Suppressor macrophage treated with lipopolysaccharide for 1 hour (primary cell): Measurements from ENCODE around the gene RHOF.
A peak's percentile ranks its signal among the peaks of the same experiment; 100 is the strongest.

Experiments
- DNase-seq, 3 donors: peaks; one replicate each; pipeline ENCODE4 v3.0.0-alpha.2; 2020 to 2022

Gene RHOF, protein sequence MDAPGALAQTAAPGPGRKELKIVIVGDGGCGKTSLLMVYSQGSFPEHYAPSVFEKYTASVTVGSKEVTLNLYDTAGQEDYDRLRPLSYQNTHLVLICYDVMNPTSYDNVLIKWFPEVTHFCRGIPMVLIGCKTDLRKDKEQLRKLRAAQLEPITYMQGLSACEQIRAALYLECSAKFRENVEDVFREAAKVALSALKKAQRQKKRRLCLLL

DNA sequence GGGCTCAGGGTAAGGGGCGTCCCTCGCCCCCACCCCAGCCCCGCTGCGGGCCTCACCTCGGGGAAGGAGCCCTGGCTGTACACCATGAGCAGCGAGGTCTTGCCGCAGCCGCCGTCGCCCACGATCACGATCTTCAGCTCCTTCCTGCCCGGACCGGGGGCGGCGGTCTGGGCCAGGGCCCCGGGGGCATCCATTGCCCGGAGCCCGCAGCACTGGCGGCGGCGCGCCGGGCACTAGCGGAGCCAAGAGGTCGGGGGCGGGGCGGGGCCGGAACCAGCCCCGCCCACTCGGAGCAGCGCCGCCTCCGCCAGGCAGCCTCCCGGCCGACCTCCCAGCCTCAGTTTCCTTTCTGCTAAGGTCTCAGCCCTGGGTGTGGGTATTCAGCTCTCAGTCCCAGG, at the start of gene RHOF:
TSS of gene RHOF (minus strand) at position 249 of the 398 bp plus-strand sequence. CDS start at position 194, 55 bp downstream.
- peak; percentile 76 to 95 (median 86) for DNase-seq

- DNase-seq, result peak in 2 of 3 donors; percentile 22 to 45
Observed at GRCh38 chr12:121839993-121840761, 46.7 kb upstream of the RHOF start.

- peak; percentile 99 to 100 (median 100) for DNase-seq
Observed at GRCh38 chr12:121839106-121839992, 45.9 kb upstream of the RHOF start.

DNA sequence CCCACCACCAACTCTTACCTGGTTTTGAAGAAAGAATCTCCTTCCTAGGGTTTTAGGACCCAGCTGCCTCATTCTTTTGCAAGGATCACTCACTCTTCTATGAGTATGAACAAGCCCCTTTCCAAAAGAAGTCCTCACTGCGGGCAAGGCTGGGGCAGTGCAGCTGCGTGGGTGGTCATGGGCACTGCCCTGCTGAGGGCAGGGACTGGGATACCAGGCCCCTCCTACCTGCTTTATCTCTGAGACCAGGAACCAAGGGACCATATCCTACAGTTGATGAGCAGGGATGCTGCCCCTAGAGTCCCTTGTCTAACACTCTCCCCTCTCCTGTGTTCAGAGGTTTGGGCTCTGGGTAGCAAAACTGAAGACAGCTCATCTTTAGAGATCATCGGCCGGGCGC, 44.6 kb upstream of the RHOF start:
- no peak for DNase-seq

- no peak for DNase-seq
Observed at GRCh38 chr12:121837680-121838079, 44.2 kb upstream of the RHOF start.

GRCh38 chr12:121831571-121832245, 38.2 kb upstream of the RHOF start:
- no peak for DNase-seq

DNA sequence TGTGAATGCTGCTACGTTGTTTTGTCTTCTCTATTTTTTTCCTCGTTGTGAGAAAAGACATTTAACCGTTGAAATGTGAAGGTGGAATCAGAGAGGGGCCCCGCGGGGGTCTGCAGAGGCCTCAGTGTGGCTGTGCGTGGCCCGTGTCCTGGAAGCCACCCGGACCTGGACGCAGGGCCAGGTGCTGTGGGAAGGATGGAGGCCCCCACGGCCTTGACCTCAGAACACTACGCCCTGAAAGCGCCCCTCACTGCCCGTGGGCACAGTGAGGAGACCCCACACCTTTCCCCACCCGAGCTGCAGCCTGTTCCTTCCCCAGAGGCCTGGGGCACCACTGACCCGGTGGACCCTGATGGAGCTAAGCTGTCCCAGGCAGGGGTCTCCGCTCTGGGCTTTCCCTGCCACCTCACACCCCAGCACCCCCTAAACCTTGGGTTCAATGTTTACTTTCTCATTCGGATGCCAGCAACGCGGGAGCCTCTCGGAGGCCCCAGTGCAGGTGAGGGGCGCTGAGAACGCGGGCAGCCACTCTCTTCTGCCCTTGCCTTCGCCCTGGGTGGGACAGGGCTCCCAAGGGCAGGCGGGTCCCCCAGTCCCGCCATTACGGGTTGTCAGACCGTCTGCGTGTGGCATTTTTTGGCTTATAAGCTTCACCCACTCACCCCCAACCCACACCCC, 37.2 kb upstream of the RHOF start:
- DNase-seq, result no peak

GRCh38 chr12:121830134-121830533, 36.6 kb upstream of the RHOF start:
- no peak for DNase-seq

DNA sequence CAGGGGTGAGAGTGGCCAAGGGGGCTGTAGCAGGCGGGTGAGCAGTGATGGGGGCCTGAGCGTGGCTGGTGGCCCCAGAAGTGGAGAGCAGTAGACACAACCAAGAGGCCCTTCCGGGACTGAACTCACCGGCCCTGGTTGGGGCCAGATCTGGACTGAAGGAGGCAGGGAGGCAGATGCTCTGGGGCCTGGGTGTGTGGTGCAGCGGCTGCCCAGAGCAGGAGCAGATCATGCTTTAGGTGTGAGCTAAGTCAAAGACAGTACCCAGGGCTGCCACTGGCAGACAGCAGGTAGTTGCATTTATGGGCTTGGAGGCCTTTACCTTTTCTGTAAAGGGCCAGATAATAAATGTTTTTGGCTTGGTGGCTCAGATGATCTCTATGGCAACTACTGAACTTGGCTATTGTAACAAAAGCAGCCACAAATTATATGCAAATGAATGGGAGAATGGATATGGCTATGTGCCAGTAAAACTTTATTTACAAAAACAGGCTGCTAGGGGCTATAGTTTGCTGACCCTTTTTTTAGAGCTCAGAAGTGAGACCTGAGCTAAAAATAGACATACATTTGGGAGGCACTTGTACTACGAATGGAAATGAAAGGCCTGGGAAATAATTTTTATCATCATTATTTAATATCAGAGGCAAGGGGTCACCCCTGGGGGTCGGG, 35.9 kb upstream of the RHOF start:
- no peak for DNase-seq

GRCh38 chr12:121828826-121829225, 35.3 kb upstream of the RHOF start:
- peak in 1 of 3 donors; percentile 26 for DNase-seq

DNA sequence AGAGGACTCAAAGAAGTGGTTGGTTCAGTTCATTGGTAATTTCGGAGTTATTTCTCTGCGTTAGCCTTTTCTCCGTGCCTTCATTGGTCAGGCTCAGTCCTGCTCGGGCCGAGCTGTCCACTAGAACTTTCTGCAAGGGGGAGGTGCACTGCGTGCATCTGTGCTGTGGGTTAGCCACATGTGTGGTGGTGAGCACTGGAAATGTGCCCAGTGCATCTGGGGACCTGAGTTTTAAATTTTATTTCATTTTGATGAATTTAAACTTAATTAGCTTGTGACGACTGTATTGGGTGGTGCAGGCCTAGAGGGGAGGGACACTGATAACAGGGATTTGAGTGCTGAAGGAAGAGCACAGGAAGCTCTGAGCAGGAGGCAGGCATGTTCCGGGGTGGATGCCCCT, 34.8 kb upstream of the RHOF start:
- no peak for DNase-seq

GRCh38 chr12:121827351-121828099, 34.0 kb upstream of the RHOF start:
- DNase-seq, result no peak

DNA sequence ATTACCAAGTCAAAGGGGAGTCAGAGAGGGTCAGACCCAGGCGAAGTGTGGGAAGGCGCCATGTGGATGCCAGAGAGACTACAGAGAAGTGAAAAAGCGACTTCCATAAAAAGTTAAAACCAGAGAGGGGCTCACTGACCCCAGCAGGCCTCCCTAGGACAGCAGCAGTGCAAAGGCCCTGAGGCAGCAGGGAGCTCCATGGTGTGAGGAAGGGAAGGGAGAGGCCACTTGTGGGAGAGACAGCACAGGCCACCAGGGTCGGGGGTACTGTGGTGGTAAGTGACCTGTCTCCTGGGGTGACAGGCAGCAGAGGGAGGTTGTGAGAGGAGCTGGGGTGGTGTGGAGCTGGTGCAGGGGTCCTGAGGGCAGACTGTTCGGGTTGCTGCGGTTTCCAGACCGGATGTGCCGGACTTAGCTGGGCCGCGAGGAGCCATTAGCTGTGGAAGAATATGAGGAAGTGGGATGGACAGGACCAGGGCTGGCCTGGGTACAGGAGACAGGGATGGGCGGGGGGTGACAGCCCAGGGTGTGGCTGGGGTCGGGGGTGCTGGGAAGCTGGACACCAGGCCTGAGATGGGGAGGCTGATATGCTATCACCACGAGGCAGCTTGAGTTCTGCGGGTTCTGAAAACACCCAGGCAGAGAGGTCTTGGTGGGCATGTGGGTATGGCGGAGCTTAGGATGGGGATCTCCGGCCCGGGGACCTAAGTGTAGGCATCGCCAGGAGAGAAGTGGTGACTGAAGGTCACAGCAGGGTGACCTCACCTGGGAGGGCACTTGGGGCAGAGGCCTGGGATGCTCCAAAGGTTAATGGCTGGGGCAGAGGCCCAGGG, 33.0 kb upstream of the RHOF start:
- no peak for DNase-seq

- no peak for DNase-seq
Observed at GRCh38 chr12:121825041-121825523, 31.6 kb upstream of the RHOF start.

GRCh38 chr12:121823727-121824115, 30.2 kb upstream of the RHOF start:
- DNase-seq, result no peak

DNA sequence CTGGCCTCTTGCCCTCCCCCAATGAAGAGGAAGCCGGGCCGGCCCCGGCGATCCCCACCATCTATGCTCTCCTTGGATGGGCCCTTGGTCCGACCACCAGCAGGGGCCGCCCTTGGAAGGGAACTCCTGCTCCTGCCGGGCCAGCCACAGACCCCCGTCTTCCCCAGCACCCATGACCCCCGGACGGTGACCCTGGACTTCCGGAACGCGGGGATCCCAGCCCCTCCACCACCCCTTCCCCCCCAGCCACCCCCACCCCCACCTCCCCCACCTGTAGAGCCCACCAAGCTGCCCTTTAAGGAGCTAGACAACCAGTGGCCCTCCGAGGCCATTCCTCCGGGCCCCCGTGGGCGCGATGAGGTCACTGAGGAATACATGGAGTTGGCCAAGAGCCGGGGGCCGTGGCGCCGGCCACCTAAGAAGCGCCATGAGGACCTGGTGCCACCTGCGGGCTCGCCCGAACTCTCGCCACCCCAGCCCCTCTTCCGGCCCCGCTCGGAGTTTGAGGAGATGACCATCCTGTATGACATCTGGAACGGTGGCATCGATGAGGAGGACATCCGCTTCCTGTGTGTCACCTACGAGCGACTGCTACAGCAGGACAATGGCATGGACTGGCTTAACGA, 29.7 kb upstream of the RHOF start:
- peak in 1 of 3 donors; percentile 29 for DNase-seq

DNA sequence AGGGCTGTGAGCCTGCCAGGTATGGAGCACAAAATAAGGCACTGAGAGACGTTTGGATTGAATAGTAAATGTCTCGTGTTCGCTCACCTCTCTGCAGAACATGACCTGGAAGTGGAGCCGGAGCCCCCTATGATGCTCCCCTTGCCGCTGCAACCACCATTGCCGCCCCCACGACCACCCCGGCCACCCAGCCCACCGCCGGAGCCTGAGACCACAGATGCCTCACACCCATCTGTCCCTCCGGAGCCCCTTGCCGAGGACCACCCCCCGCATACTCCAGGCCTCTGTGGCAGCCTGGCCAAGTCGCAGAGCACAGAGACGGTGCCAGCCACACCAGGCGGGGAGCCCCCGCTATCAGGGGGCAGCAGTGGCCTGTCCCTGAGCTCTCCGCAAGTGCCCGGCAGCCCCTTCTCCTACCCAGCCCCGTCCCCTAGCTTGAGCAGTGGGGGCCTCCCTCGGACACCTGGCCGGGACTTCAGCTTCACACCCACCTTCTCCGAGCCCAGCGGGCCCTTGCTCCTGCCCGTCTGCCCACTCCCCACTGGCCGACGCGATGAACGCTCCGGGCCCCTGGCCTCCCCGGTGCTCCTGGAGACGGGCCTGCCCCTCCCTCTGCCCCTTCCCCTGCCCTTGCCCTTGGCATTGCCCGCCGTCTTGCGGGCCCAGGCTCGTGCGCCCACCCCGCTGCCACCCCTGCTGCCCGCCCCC, 29.1 kb upstream of the RHOF start:
- no peak for DNase-seq

- no peak for DNase-seq
Observed at GRCh38 chr12:121820056-121820455, 26.6 kb upstream of the RHOF start.
